OCI-LY3 (cell line): ENCODE measurements around the gene NDUFS7.

ENCODE experiments used
- EZH2phosphoT487 ChIP-seq: fragments of 200-600 bp; shearing (Covaris generic); IDR thresholded peaks from 2 replicates; pipeline ENCODE4 v1.6.1; 2018; ENCODE audit warnings: antibody characterized with exemption, mixed run types, low read depth
- TF ChIP-seq, protein P1 (sequence below): fragments of 200-600, 300-600 bp; sonication (generic); IDR thresholded peaks from 2 replicates; pipeline ENCODE4 v1.5.1; 2014; ENCODE audit warnings: antibody characterized with exemption, low read length, low read depth

DNA sequence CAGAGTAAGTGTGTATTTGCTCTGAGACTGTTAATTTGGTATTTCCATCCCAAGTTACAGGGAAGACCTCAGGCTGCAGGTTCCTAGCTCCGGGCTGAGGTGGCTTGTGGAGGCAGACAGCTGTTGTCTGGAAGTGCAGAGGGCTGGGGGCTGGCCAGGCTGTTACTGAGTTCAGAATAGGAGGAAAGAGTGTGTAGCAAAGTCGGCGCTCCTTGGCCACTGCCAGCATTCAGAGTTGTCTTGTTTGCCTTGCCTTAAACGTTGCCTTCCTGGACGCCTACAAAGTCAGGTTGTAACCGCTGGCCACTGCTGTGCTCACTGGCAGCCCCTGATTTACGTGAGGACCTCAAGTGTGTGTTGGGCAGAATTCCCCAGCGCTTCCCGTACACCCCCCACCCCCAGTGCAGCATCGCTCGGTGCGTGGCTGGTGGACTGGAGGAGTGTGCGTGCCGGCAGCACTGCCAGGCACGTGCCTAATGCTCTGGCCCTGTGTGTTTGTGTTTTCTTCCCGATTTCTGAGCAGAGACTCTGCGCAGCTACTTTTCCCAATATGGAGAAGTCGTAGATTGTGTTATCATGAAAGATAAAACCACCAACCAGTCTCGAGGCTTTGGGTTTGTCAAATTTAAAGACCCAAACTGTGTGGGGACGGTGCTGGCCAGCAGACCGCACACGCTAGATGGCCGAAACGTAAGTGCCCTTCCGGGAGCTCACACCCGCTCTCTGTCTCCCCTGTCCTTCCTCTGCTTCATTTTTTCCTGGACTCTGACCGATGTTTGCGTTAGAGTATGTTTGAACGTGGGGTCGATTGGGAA lies 34.2 kb downstream of the NDUFS7 start:
- TF ChIP-seq, protein P1, sequence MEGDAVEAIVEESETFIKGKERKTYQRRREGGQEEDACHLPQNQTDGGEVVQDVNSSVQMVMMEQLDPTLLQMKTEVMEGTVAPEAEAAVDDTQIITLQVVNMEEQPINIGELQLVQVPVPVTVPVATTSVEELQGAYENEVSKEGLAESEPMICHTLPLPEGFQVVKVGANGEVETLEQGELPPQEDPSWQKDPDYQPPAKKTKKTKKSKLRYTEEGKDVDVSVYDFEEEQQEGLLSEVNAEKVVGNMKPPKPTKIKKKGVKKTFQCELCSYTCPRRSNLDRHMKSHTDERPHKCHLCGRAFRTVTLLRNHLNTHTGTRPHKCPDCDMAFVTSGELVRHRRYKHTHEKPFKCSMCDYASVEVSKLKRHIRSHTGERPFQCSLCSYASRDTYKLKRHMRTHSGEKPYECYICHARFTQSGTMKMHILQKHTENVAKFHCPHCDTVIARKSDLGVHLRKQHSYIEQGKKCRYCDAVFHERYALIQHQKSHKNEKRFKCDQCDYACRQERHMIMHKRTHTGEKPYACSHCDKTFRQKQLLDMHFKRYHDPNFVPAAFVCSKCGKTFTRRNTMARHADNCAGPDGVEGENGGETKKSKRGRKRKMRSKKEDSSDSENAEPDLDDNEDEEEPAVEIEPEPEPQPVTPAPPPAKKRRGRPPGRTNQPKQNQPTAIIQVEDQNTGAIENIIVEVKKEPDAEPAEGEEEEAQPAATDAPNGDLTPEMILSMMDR, result no peak
- TF ChIP-seq EZH2phosphoT487, result no peak
